ENCODE measurements around the gene AR. TPM values are rescaled to one million over a fixed set of nuclear protein-coding genes. Genes with fewer than 3 reads are reported as not detected.

Gene AR
- total and polyA plus RNA-seq, 9 donors = 7.5 to 40.4 (median 27.1) TPM

GRCh38 chrX:67613366-67613765 is 69.5 kb downstream of the AR start:
- H3K9me3 ChIP-seq = no peaks in the 10 kb centered on the region
- no peak for TF ChIP-seq EP300 (IDR thresholded peaks at IDR 0.05)
- TF ChIP-seq POLR2A (IDR thresholded peaks at IDR 0.05) = no peak
- no peak for TF ChIP-seq CTCF (IDR thresholded peaks at IDR 0.05)
- H3K27ac ChIP-seq = no peak overlapping the region
- no peaks in the 10 kb centered on the region for H3K4me1 ChIP-seq (ENCODE audit: insufficient read depth)
- H3K36me3 ChIP-seq = no peaks in the 10 kb centered on the region
- H3K4me3 ChIP-seq = no peak overlapping the region
- DNase-seq = no peak
- H3K27me3 ChIP-seq = no peaks in the 10 kb centered on the region
- intact Hi-C loops (cut with DNase I) = no loop called here

GRCh38 chrX:67613996-67614395 is 70.2 kb downstream of the AR start:
- TF ChIP-seq POLR2A (IDR thresholded peaks at IDR 0.05) = no peak
- no peak for TF ChIP-seq CTCF (IDR thresholded peaks at IDR 0.05)
- TF ChIP-seq EP300 (IDR thresholded peaks at IDR 0.05) = no peak
- Histone ChIP-seq H3K4me3 (no peak overlapping the region), H3K27ac (no peak overlapping the region), H3K9me3 (no peaks in the 10 kb centered on the region), H3K36me3 (no peaks in the 10 kb centered on the region), H3K27me3 (no peaks in the 10 kb centered on the region), H3K4me1 (ENCODE audit: insufficient read depth) (no peaks in the 10 kb centered on the region)
- intact Hi-C loops (cut with DNase I) = no loop called here
- 31 to 41% (median 41%) methylated on average over 2 of the region's 2 CpGs for WGBS, 3 donors
- no peak for DNase-seq

- DNase-seq = no peak
- Histone ChIP-seq H3K36me3 (no peaks in the 10 kb centered on the region), H3K9me3 (no peaks in the 10 kb centered on the region), H3K27me3 (no peaks in the 10 kb centered on the region), H3K27ac (no peak overlapping the region), H3K4me1 (ENCODE audit: insufficient read depth) (no peaks in the 10 kb centered on the region), H3K4me3 (no peak overlapping the region)
- 44 to 54% (median 46%) methylated on average over 1 of the region's 1 CpG for WGBS, 3 donors
- intact Hi-C loops (cut with DNase I) = no loop called here
- no peak for TF ChIP-seq EP300 (IDR thresholded peaks at IDR 0.05)
- no peak for TF ChIP-seq CTCF (IDR thresholded peaks at IDR 0.05)
- no peak for TF ChIP-seq POLR2A (IDR thresholded peaks at IDR 0.05)
Observed at GRCh38 chrX:67614423-67614822, 70.6 kb downstream of the AR start.

GRCh38 chrX:67619253-67619652 is 75.4 kb downstream of the AR start:
- Histone ChIP-seq H3K4me3 (no peak overlapping the region), H3K27ac (no peak overlapping the region), H3K27me3 (no peaks in the 10 kb centered on the region), H3K36me3 (no peaks in the 10 kb centered on the region), H3K9me3 (no peaks in the 10 kb centered on the region), H3K4me1 (ENCODE audit: insufficient read depth) (no peaks in the 10 kb centered on the region)
- DNase-seq = no peak
- WGBS, 3 donors = 25 to 47% (median 43%) methylated on average over 1 of the region's 1 CpG
- intact Hi-C loops (cut with DNase I) = no loop called here
- no peak for TF ChIP-seq CTCF (IDR thresholded peaks at IDR 0.05)
- TF ChIP-seq EP300 (IDR thresholded peaks at IDR 0.05) = no peak
- no peak for TF ChIP-seq POLR2A (IDR thresholded peaks at IDR 0.05)

Measured in ovary (tissue), 9 donors.